Measurements from ENCODE around the gene BMPR1B. TPM values are rescaled to one million over a fixed set of nuclear protein-coding genes. Genes with fewer than 3 reads are reported as not detected.
"Not testable (repeated sequence)": the region's sequence is repeated elsewhere in the genome, so short reads cannot be mapped to it uniquely, and the experiment has no call there.

BMPR1B gene
- total RNA-seq, 4 donors from 2014 or later = 10.5 to 40.9 (median 20.3) TPM

- H3K27me3 ChIP-seq = no peaks in the 10 kb centered on the region
- no peaks in the 10 kb centered on the region for H3K9me3 ChIP-seq
- no peaks in the 10 kb centered on the region for H3K4me1 ChIP-seq
- 11 to 14% methylated on average over 3 of the region's 3 CpGs for WGBS, 2 donors (ENCODE audit: low coverage in 1 of 2)
- no peak overlapping the region for H3K27ac ChIP-seq
- peaks cover 0 to 18% of the 10 kb centered on the region in 2 donors for H3K36me3 ChIP-seq
- H3K4me3 ChIP-seq = no peak overlapping the region
- ATAC-seq = peak; percentile 62
- peak; percentile 43 to 76 (median 64) for TF ChIP-seq CTCF (IDR thresholded peaks at IDR 0.05)
- no peak for TF ChIP-seq EP300 (IDR thresholded peaks at IDR 0.05)
- no peak for TF ChIP-seq POLR2A (IDR thresholded peaks at IDR 0.05)
These were observed 408.3 kb downstream of the BMPR1B start for GRCh38 chr4:95165926-95166524.

- no peaks in the 10 kb centered on the region for H3K27me3 ChIP-seq
These were observed 410.1 kb downstream of the BMPR1B start for GRCh38 chr4:95167805-95168204.

GRCh38 chr4:95170176-95170575 lies 412.4 kb downstream of the BMPR1B start:
- H3K4me3 ChIP-seq = no peak overlapping the region
- 67% methylated on average over 1 of the region's 7 CpGs; no CpG with 5 or more reads in 1 of the 2 donors for WGBS, 2 donors (ENCODE audit: low coverage in 1 of 2)
- no peak overlapping the region for H3K27ac ChIP-seq
- no peaks in the 10 kb centered on the region for H3K27me3 ChIP-seq
- H3K36me3 ChIP-seq = no peaks in the 10 kb centered on the region
- H3K4me1 ChIP-seq = no peaks in the 10 kb centered on the region
- H3K9me3 ChIP-seq = no peaks in the 10 kb centered on the region
- no peak for TF ChIP-seq EP300 (IDR thresholded peaks at IDR 0.05)
- no peak for TF ChIP-seq POLR2A (IDR thresholded peaks at IDR 0.05)
- TF ChIP-seq CTCF (IDR thresholded peaks at IDR 0.05) = no peak
- no peak for TF ChIP-seq POLR2AphosphoS5 (IDR thresholded peaks at IDR 0.05)
- no peak for ATAC-seq

More at GRCh38 chr4:95167805-95168204, 410.1 kb downstream of the BMPR1B start:
- WGBS, 2 donors (ENCODE audit: low coverage in 1 of 2) = 80 to 82% methylated on average over 1 to 5 of the region's 7 CpGs
- TF ChIP-seq POLR2AphosphoS5 (IDR thresholded peaks at IDR 0.05) = no peak
- no peak for TF ChIP-seq EP300 (IDR thresholded peaks at IDR 0.05)
- TF ChIP-seq POLR2A (IDR thresholded peaks at IDR 0.05) = no peak
- no peak for TF ChIP-seq CTCF (IDR thresholded peaks at IDR 0.05)
- no peak overlapping the region for H3K4me3 ChIP-seq
- H3K9me3 ChIP-seq = no peaks in the 10 kb centered on the region
- ATAC-seq = no peak
- H3K4me1 ChIP-seq = no peaks in the 10 kb centered on the region
- H3K27ac ChIP-seq = no peak overlapping the region
- H3K36me3 ChIP-seq = peaks cover 0 to 4% of the 10 kb centered on the region in 2 donors

GRCh38 chr4:95171377-95171776 lies 413.6 kb downstream of the BMPR1B start:
- ATAC-seq, H3K27me3 ChIP-seq, H3K36me3 ChIP-seq, H3K27ac ChIP-seq, H3K9me3 ChIP-seq, H3K4me3 ChIP-seq, H3K4me1 ChIP-seq: not testable (repeated sequence)
- 80% methylated on average over 1 of the region's 3 CpGs; no CpG with 5 or more reads in 1 of the 2 donors for WGBS, 2 donors (ENCODE audit: low coverage in 1 of 2)

- H3K9me3 ChIP-seq = no peaks in the 10 kb centered on the region
- no peak overlapping the region for H3K27ac ChIP-seq
- H3K36me3 ChIP-seq = peaks cover 0 to 25% of the 10 kb centered on the region in 2 donors
- no peak for ATAC-seq
- no peak overlapping the region for H3K4me3 ChIP-seq
- H3K4me1 ChIP-seq = no peaks in the 10 kb centered on the region
- H3K27me3 ChIP-seq = no peaks in the 10 kb centered on the region
- no peak for TF ChIP-seq EP300 (IDR thresholded peaks at IDR 0.05)
- TF ChIP-seq CTCF (IDR thresholded peaks at IDR 0.05) = no peak
- no peak for TF ChIP-seq POLR2A (IDR thresholded peaks at IDR 0.05)
- TF ChIP-seq POLR2AphosphoS5 (IDR thresholded peaks at IDR 0.05) = no peak
- WGBS, 2 donors (ENCODE audit: low coverage in 1 of 2) = 74 to 75% methylated on average over 2 of the region's 2 CpGs
These were observed 421.2 kb downstream of the BMPR1B start for GRCh38 chr4:95178938-95179337.

All from gastroesophageal sphincter (tissue), 4 donors.